SK-N-SH treated with all-trans-retinoic acid at 6 μM for 48 hours (cell line): ENCODE results near the gene FAM47C.
"Not testable (repeated sequence)": the region's sequence is repeated elsewhere in the genome, so short reads cannot be mapped to it uniquely, and the experiment has no call there.

Source experiments
- ATAC-seq: fragments of 200-7000 bp; cut with Tn5 transposase; 3 replicates; pipeline ENCODE4 v1.9.1; 2020; ENCODE audit warnings: mild to moderate bottlenecking, moderate library complexity
- ARNTL ChIP-seq: fragments of 450-650 bp; formaldehyde crosslinking; IDR thresholded peaks from 2 replicates; pipeline ENCODE4 v1.5.0; 2020; ENCODE audit warnings: low read depth, mild to moderate bottlenecking, moderate library complexity, borderline replicate concordance
- BACH2 ChIP-seq: fragments of 250-450 bp; sonication (Bioruptor Pico); IDR thresholded peaks from 2 replicates; pipeline ENCODE4 v1.9.0; 2021; ENCODE audit warnings: mild to moderate bottlenecking, borderline replicate concordance
- CSDC2 ChIP-seq: fragments of 250-450 bp; sonication (Bioruptor Pico); IDR thresholded peaks from 2 replicates; pipeline ENCODE4 v1.5.0; 2020; ENCODE audit warnings: mild to moderate bottlenecking, moderate library complexity
- ESRRG ChIP-seq: fragments of 250-450 bp; sonication (Bioruptor Pico); IDR thresholded peaks from 2 replicates; pipeline ENCODE4 v1.6.1; 2021; ENCODE audit warnings: mild to moderate bottlenecking
- GLIS3 ChIP-seq: fragments of 250-450 bp; sonication (Bioruptor Pico); IDR thresholded peaks from 2 replicates; pipeline ENCODE4 v1.5.0; 2020; ENCODE audit warnings: mild to moderate bottlenecking, moderate library complexity
- ISL1 ChIP-seq: fragments of 250-450 bp; sonication (Bioruptor Pico); IDR thresholded peaks from 2 replicates; pipeline ENCODE4 v2.1.2; 2022; ENCODE audit warnings: mild to moderate bottlenecking, moderate library complexity
- OSR1 ChIP-seq: fragments of 250-450 bp; sonication (Bioruptor Pico); IDR thresholded peaks from 2 replicates; pipeline ENCODE4 v1.8.0; 2022; ENCODE audit warnings: moderate library complexity, mild to moderate bottlenecking, inconsistent platforms
- PPARA ChIP-seq: fragments of 250-450 bp; sonication (Bioruptor Pico); IDR thresholded peaks from 2 replicates; pipeline ENCODE4 v1.5.0; 2020; ENCODE audit warnings: mild to moderate bottlenecking, borderline replicate concordance
- RARB ChIP-seq: fragments of 250-450 bp; sonication (Bioruptor Pico); IDR thresholded peaks from 2 replicates; pipeline ENCODE4 v1.8.0; 2021; ENCODE audit warnings: mild to moderate bottlenecking, moderate library complexity
- SNAI2 ChIP-seq: fragments of 250-450 bp; sonication (Bioruptor Pico); IDR thresholded peaks from 2 replicates; pipeline ENCODE4 v1.5.0; 2020; ENCODE audit warnings: mild to moderate bottlenecking, moderate library complexity
- TCF4 ChIP-seq: fragments of 250-450 bp; sonication (Bioruptor Pico); IDR thresholded peaks from 2 replicates; pipeline ENCODE4 v1.8.0; 2021; ENCODE audit warnings: mild to moderate bottlenecking, moderate library complexity, borderline replicate concordance
- TOX ChIP-seq: fragments of 250-450 bp; sonication (Bioruptor Pico); IDR thresholded peaks from 2 replicates; pipeline ENCODE4 v1.8.0; 2021; ENCODE audit warnings: mild to moderate bottlenecking, moderate library complexity, borderline replicate concordance
- ZC3H10 ChIP-seq: fragments of 250-450 bp; sonication (Bioruptor Pico); IDR thresholded peaks from 2 replicates; pipeline ENCODE4 v1.5.1; 2021; ENCODE audit warnings: mild to moderate bottlenecking, moderate library complexity
- ZFP3 ChIP-seq: fragments of 250-450 bp; sonication (Bioruptor Pico); IDR thresholded peaks from 2 replicates; pipeline ENCODE4 v1.5.0; 2020; ENCODE audit warnings: mild to moderate bottlenecking, moderate library complexity
- ZFP30 ChIP-seq: fragments of 450-650 bp; formaldehyde crosslinking; IDR thresholded peaks from 2 replicates; pipeline ENCODE4 v1.5.0; 2022; ENCODE audit warnings: mild to moderate bottlenecking, moderate library complexity
- ZNF565 ChIP-seq: fragments of 450-650 bp; formaldehyde crosslinking; conservative IDR thresholded peaks from 2 replicates; pipeline ENCODE4 v1.5.0; 2020; ENCODE audit warnings: low read depth, mild to moderate bottlenecking, moderate library complexity
- ZNF70 ChIP-seq: fragments of 450-650 bp; formaldehyde crosslinking; IDR thresholded peaks from 2 replicates; pipeline ENCODE4 v1.5.0; 2020; ENCODE audit warnings: mild to moderate bottlenecking, moderate library complexity
- ZNF8 ChIP-seq: fragments of 450-650 bp; formaldehyde crosslinking; IDR thresholded peaks from 2 replicates; pipeline ENCODE4 v1.5.0; 2020; ENCODE audit warnings: mild to moderate bottlenecking, moderate library complexity
- TF ChIP-seq, protein P1 (sequence below): fragments of 250-450 bp; sonication (Bioruptor Pico); IDR thresholded peaks from 2 replicates; pipeline ENCODE4 v1.8.0; 2021; ENCODE audit warnings: low read depth, mild to moderate bottlenecking, moderate library complexity, borderline replicate concordance
- TF ChIP-seq, protein P2 (sequence below): fragments of 250-450 bp; sonication (Bioruptor Pico); IDR thresholded peaks from 2 replicates; pipeline ENCODE4 v1.5.1; 2021; ENCODE audit warnings: mild to moderate bottlenecking, moderate library complexity
- TF ChIP-seq, protein P3 (sequence below): fragments of 250-450 bp; sonication (Bioruptor Pico); IDR thresholded peaks from 2 replicates; pipeline ENCODE4 v1.5.1; 2020; ENCODE audit warnings: low read depth, mild to moderate bottlenecking, moderate library complexity
- TF ChIP-seq, protein P4 (sequence below): fragments of 250-450 bp; sonication (Bioruptor Pico); IDR thresholded peaks from 2 replicates; pipeline ENCODE4 v1.8.0; 2020; ENCODE audit warnings: mild to moderate bottlenecking, moderate library complexity, borderline replicate concordance
- TF ChIP-seq, protein P5 (sequence below): fragments of 250-450 bp; sonication (Bioruptor Pico); IDR thresholded peaks from 2 replicates; pipeline ENCODE4 v1.5.0; 2020; ENCODE audit warnings: mild to moderate bottlenecking, moderate library complexity

The FAM47C gene

DNA sequence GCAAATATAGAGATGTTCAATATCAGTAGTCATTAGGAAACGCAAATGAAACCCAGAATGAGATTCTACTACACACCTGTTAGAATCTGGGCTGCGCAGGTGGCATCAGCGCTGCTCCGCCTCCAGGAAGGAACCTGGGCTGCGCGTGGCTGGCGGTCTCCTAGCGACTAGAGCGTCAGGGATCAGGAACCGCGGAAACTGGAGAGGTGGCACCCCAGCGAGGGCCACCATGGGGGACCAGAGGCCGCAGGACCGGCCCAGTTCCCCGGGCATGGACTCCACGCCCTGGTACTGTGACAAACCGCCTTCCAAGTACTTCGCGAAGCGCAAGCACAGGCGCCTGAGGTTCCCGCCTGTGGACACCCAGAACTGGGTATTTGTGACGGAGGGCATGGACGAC, at the start of gene FAM47C:
FAM47C (plus strand) TSS at position 185 of the 400 bp plus-strand sequence; CDS start at position 230, 45 bp downstream.
- ATAC-seq = not testable (repeated sequence)

DNA sequence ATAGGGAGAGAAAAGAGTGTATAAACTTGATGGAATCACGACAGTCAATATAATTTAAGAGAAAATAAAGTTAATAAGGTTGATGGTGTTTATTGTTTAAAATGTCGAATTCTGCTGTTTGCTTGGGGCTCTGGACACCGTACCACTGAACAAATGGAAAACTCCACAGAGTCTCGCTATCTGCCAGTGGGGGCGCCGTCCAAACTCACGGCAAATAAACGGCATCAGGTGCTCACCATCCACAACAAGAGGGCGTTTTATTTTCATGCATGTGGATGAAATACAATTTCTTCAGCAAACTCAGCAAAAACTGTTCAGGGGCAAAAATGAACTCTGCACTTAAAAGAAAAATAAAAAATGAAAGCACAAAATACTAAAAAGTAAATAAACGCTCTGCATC, 46.6 kb upstream of the FAM47C start:
- ATAC-seq = peak; percentile 79
- TF ChIP-seq, protein P1, sequence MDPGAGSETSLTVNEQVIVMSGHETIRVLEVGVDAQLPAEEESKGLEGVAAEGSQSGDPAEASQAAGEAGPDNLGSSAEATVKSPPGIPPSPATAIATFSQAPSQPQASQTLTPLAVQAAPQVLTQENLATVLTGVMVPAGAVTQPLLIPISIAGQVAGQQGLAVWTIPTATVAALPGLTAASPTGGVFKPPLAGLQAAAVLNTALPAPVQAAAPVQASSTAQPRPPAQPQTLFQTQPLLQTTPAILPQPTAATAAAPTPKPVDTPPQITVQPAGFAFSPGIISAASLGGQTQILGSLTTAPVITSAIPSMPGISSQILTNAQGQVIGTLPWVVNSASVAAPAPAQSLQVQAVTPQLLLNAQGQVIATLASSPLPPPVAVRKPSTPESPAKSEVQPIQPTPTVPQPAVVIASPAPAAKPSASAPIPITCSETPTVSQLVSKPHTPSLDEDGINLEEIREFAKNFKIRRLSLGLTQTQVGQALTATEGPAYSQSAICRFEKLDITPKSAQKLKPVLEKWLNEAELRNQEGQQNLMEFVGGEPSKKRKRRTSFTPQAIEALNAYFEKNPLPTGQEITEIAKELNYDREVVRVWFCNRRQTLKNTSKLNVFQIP (CRISPR knock-in tag) = no peak
- TF ChIP-seq PPARA (CRISPR knock-in tag) = no peak
- TF ChIP-seq BACH2 (CRISPR knock-in tag) = no peak
- TF ChIP-seq ZNF8 (CRISPR knock-in tag) = no peak
- TF ChIP-seq ESRRG (CRISPR knock-in tag) = no peak
- TF ChIP-seq, protein P2, sequence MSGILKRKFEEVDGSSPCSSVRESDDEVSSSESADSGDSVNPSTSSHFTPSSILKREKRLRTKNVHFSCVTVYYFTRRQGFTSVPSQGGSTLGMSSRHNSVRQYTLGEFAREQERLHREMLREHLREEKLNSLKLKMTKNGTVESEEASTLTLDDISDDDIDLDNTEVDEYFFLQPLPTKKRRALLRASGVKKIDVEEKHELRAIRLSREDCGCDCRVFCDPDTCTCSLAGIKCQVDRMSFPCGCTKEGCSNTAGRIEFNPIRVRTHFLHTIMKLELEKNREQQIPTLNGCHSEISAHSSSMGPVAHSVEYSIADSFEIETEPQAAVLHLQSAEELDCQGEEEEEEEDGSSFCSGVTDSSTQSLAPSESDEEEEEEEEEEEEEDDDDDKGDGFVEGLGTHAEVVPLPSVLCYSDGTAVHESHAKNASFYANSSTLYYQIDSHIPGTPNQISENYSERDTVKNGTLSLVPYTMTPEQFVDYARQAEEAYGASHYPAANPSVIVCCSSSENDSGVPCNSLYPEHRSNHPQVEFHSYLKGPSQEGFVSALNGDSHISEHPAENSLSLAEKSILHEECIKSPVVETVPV = no peak
- TF ChIP-seq ZFP30 = no peak
- TF ChIP-seq TCF4 (CRISPR knock-in tag) = no peak
- no peak for TF ChIP-seq CSDC2 (CRISPR knock-in tag)
- no peak for TF ChIP-seq ZFP3 (CRISPR knock-in tag)
- TF ChIP-seq, protein P3, sequence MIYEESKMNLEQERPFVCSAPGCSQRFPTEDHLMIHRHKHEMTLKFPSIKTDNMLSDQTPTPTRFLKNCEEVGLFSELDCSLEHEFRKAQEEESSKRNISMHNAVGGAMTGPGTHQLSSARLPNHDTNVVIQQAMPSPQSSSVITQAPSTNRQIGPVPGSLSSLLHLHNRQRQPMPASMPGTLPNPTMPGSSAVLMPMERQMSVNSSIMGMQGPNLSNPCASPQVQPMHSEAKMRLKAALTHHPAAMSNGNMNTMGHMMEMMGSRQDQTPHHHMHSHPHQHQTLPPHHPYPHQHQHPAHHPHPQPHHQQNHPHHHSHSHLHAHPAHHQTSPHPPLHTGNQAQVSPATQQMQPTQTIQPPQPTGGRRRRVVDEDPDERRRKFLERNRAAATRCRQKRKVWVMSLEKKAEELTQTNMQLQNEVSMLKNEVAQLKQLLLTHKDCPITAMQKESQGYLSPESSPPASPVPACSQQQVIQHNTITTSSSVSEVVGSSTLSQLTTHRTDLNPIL (CRISPR knock-in tag) = no peak
- TF ChIP-seq ZNF565 (CRISPR knock-in tag) = no peak
- TF ChIP-seq SNAI2 (CRISPR knock-in tag) = no peak
- TF ChIP-seq, protein P4, sequence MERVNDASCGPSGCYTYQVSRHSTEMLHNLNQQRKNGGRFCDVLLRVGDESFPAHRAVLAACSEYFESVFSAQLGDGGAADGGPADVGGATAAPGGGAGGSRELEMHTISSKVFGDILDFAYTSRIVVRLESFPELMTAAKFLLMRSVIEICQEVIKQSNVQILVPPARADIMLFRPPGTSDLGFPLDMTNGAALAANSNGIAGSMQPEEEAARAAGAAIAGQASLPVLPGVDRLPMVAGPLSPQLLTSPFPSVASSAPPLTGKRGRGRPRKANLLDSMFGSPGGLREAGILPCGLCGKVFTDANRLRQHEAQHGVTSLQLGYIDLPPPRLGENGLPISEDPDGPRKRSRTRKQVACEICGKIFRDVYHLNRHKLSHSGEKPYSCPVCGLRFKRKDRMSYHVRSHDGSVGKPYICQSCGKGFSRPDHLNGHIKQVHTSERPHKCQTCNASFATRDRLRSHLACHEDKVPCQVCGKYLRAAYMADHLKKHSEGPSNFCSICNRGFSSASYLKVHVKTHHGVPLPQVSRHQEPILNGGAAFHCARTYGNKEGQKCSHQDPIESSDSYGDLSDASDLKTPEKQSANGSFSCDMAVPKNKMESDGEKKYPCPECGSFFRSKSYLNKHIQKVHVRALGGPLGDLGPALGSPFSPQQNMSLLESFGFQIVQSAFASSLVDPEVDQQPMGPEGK (CRISPR knock-in tag) = no peak
- TF ChIP-seq ISL1 (CRISPR knock-in tag) = no peak
- no peak for TF ChIP-seq ARNTL
- TF ChIP-seq ZNF70 (CRISPR knock-in tag) = no peak
- TF ChIP-seq, protein P5, sequence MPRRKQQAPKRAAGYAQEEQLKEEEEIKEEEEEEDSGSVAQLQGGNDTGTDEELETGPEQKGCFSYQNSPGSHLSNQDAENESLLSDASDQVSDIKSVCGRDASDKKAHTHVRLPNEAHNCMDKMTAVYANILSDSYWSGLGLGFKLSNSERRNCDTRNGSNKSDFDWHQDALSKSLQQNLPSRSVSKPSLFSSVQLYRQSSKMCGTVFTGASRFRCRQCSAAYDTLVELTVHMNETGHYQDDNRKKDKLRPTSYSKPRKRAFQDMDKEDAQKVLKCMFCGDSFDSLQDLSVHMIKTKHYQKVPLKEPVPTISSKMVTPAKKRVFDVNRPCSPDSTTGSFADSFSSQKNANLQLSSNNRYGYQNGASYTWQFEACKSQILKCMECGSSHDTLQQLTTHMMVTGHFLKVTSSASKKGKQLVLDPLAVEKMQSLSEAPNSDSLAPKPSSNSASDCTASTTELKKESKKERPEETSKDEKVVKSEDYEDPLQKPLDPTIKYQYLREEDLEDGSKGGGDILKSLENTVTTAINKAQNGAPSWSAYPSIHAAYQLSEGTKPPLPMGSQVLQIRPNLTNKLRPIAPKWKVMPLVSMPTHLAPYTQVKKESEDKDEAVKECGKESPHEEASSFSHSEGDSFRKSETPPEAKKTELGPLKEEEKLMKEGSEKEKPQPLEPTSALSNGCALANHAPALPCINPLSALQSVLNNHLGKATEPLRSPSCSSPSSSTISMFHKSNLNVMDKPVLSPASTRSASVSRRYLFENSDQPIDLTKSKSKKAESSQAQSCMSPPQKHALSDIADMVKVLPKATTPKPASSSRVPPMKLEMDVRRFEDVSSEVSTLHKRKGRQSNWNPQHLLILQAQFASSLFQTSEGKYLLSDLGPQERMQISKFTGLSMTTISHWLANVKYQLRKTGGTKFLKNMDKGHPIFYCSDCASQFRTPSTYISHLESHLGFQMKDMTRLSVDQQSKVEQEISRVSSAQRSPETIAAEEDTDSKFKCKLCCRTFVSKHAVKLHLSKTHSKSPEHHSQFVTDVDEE (CRISPR knock-in tag) = no peak
- no peak for TF ChIP-seq OSR1 (CRISPR knock-in tag)
- TF ChIP-seq GLIS3 = no peak

DNA sequence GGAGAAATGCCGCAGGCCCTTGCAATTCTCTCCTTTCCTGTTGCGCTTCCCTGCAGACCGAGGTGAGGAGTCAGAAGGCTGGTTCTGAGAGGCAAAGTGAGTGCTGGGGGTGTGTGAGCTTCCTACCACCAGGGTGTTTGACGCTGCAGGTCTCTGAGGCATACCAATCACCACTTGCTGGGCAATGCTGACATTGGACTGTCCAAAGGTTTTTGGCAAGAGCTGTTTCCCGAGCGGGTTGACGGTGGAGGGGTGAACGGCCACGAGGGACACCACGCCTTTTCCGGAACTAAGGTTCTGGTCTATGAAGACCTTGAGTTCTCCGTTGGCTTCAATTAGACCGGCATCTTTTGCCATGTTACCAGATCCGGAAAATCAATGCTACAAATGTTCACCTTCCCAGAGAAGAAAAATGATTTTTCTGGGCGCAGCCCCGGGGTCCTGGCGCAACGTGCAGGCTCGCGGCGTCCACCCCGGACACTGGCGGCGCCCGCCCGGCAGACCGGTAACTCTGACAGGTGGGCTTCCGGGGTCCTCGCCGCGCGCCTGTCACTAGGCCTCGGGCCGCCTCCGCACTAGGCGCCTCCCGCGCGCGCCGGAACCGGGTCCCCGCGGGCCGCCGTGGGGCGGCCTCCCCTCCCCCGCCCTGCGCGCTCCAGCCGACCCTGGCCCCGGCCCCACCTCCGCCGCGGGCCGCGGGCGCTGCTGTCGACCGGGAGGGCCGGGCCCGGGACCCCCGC, 44.9 kb upstream of the FAM47C start:
- no peak for ATAC-seq
- TF ChIP-seq ESRRG (CRISPR knock-in tag) = no peak
- no peak for TF ChIP-seq RARB (CRISPR knock-in tag)
- TF ChIP-seq, protein P5 (CRISPR knock-in tag) = no peak
- TF ChIP-seq PPARA (CRISPR knock-in tag) = no peak
- TF ChIP-seq ZC3H10 = no peak
- TF ChIP-seq, protein P2 = no peak
- TF ChIP-seq, protein P4 (CRISPR knock-in tag) = no peak
- no peak for TF ChIP-seq TOX (CRISPR knock-in tag)
